Measurements from ENCODE around the gene SORL1.

GRCh38 chr11:121570453-121570852 lies 118.3 kb downstream of the SORL1 start:
- TF ChIP-seq NFRKB (IDR thresholded peaks at IDR 0.05) (no peak), FOXM1 (IDR thresholded peaks at IDR 0.05; ENCODE audit: borderline replicate concordance) (no peak), ELF4 (IDR thresholded peaks at IDR 0.05) (no peak), SP1 (IDR thresholded peaks at IDR 0.05) (no peak)
